Heart left ventricle (tissue), 13 donors: ENCODE results near the gene TGFBRAP1.

Source experiments
- POLR2A ChIP-seq, 2 donors: fragments of 450-650 bp; IDR thresholded peaks; one replicate each; pipeline ENCODE4 v1.6.1; 2017; ENCODE audit warnings: antibody characterized with exemption in 2 of 2, mild to moderate bottlenecking in 2 of 2, moderate library complexity in 2 of 2
- TF ChIP-seq, protein P1 (sequence below), 12 donors: fragments of 200-600 bp; sonication (generic) in 4 of 12; IDR thresholded peaks; one replicate each; pipeline versions ENCODE4 v1.5.0 to v1.8.0; 2018 to 2022; ENCODE audit warnings: antibody characterized with exemption in 12 of 12, mild to moderate bottlenecking in 5 of 12
- donor health status: ischemic (EF 13 %, LVEDD 7.1; RV severe dilation, severe dysfunction).
- donor health status: DM: no; HTN: yes; CAD: no.
- donor health status: DM: no; HTN: no; CAD: no.
- donor health status: ischemic (EF 25% LVEDD 6.9; RV normal size, moderate dysfunction).
- donor health status: ischemic (EF 25% LVEDD 5.7; RV mildly dilated, moderate dysfunction).
- donor health status: ischemic (EF 35%, LVEDD 5.7; RV mildly dilated, moderate dysfunction).
- donor health status: nonischemic (EF 11% LVEDD 7.7; RV severe dilation, severe dysfunction).
- donor health status: DM: yes; HTN: yes; CAD: no.
- donor health status: PGD.
- donor health status: ischemic (EF 29% LVEDD 5.4; RV normal size, mild dysfunction).
- donor health status: nonischemic (EF 23%, LVEDD 6.1; RV moderate dilation, normal function).

DNA sequence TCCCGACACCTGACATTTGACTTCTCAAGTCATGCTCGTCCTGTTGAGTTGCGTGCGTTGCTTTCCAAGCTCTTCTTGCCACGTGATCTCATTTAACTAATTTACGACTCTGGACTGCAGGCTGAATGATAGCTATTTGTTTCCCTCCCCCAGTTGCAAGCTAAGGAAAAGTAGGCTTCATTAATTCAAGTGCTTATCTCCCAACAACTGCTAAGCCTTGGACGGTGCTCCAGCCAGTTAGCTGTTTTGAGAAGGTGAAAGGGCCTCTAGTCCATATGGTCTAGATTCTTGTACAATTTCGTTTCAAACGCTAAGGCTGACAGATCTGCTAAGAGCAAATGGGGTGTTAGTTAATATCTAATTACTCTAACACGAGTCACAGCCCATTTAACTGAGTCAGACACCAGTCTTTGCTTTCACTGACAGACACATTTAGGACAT lies 66.9 kb downstream of the TGFBRAP1 start:
- no peak for TF ChIP-seq POLR2A (IDR thresholded peaks at IDR 0.05)
- TF ChIP-seq, protein P1, sequence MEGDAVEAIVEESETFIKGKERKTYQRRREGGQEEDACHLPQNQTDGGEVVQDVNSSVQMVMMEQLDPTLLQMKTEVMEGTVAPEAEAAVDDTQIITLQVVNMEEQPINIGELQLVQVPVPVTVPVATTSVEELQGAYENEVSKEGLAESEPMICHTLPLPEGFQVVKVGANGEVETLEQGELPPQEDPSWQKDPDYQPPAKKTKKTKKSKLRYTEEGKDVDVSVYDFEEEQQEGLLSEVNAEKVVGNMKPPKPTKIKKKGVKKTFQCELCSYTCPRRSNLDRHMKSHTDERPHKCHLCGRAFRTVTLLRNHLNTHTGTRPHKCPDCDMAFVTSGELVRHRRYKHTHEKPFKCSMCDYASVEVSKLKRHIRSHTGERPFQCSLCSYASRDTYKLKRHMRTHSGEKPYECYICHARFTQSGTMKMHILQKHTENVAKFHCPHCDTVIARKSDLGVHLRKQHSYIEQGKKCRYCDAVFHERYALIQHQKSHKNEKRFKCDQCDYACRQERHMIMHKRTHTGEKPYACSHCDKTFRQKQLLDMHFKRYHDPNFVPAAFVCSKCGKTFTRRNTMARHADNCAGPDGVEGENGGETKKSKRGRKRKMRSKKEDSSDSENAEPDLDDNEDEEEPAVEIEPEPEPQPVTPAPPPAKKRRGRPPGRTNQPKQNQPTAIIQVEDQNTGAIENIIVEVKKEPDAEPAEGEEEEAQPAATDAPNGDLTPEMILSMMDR (IDR thresholded peaks at IDR 0.05), result no peak
